Frontal cortex (tissue), 4 donors: ENCODE measurements around the gene FAM181A. TPM values are rescaled to one million over a fixed set of nuclear protein-coding genes. Genes with fewer than 3 reads are reported as not detected.

Source experiments
- DNase-seq, 2 donors: peaks; one replicate each; pipeline ENCODE4 v3.0.0; 2012; ENCODE audit warnings: low spot score in 2 of 2
- FAIRE-seq: peaks from 2 replicates; lab custom pipeline; 2012; peaks lifted over from hg19 to GRCh38; lab: Jason Lieb, UNC
- total RNA-seq: library from RNA; depleted of rRNA; stranded (reverse); fragments of >200 nt; gene quantifications from one replicate; pipeline ENCODE4 v1.2.3, GENCODE V29; 2014
- donor health status: control.
- donor health status: control.
- donor health status: control.

The FAM181A gene
- total RNA-seq, 1 donor from 2014 or later, result 2.4 TPM

- FAIRE-seq (no peak), DNase-seq (peak in 1 of 2 donors; percentile 45)
Measured at GRCh38 chr14:93926245-93926872, 785 bp upstream of the FAM181A start.

- no peak for FAIRE-seq
- DNase-seq, result no peak
Measured at GRCh38 chr14:93927800-93928145, 629 bp downstream of the FAM181A start.

- FAIRE-seq (no peak), DNase-seq (no peak)
Measured at GRCh38 chr14:93928184-93929047, 1.3 kb downstream of the FAM181A start.

GRCh38 chr14:93929048-93929535, 1.9 kb downstream of the FAM181A start:
- DNase-seq (no peak), FAIRE-seq (no peak)

GRCh38 chr14:93929657-93930056, 2.5 kb downstream of the FAM181A start:
- FAIRE-seq (no peak), DNase-seq (no peak)

- no peak for FAIRE-seq
Measured at GRCh38 chr14:93930296-93930988, 3.3 kb downstream of the FAM181A start.

GRCh38 chr14:93930989-93931307, 3.8 kb downstream of the FAM181A start:
- DNase-seq, result no peak
- FAIRE-seq, result no peak

More at GRCh38 chr14:93930296-93930988, 3.3 kb downstream of the FAM181A start:
- no peak for DNase-seq

- FAIRE-seq (no peak), DNase-seq (no peak)
Measured at GRCh38 chr14:93932642-93933041, 5.5 kb downstream of the FAM181A start.

- FAIRE-seq, result no peak
- DNase-seq, result no peak
Measured at GRCh38 chr14:93935213-93935612, 8.1 kb downstream of the FAM181A start.

GRCh38 chr14:93936245-93936644, 9.1 kb downstream of the FAM181A start:
- FAIRE-seq (no peak), DNase-seq (no peak)

- FAIRE-seq, result no peak
- no peak for DNase-seq
Measured at GRCh38 chr14:93936926-93937325, 9.8 kb downstream of the FAM181A start.

- no peak for DNase-seq
- FAIRE-seq, result no peak
Measured at GRCh38 chr14:93937519-93937918, 10.4 kb downstream of the FAM181A start.

- DNase-seq (no peak), FAIRE-seq (no peak)
Measured at GRCh38 chr14:93938751-93939303, 11.7 kb downstream of the FAM181A start.

GRCh38 chr14:93939304-93940229, 12.4 kb downstream of the FAM181A start:
- DNase-seq, result peak; percentile 74 to 86
- FAIRE-seq, result no peak

- DNase-seq, result no peak
- FAIRE-seq, result no peak
Measured at GRCh38 chr14:93940437-93940836, 13.3 kb downstream of the FAM181A start.

- FAIRE-seq (no peak), DNase-seq (no peak)
Measured at GRCh38 chr14:93941293-93941910, 14.3 kb downstream of the FAM181A start.

GRCh38 chr14:93943052-93943451, 15.9 kb downstream of the FAM181A start:
- no peak for DNase-seq
- no peak for FAIRE-seq

- FAIRE-seq (no peak), DNase-seq (no peak)
Measured at GRCh38 chr14:93943930-93944329, 16.8 kb downstream of the FAM181A start.
